Neural cell (in vitro differentiated cells): Measurements from ENCODE around the gene FGF1.

Experiments used
- CTCF ChIP-seq: fragments of 450-650 bp; IDR thresholded peaks from 2 replicates; pipeline ENCODE4 v1.5.1; 2014; ENCODE audit warnings: antibody characterized with exemption, mild to moderate bottlenecking, moderate library complexity; ENCODE audit not compliant: poor library complexity, severe bottlenecking
- EZH2 ChIP-seq: fragments of 200-600, 300-800 bp; shearing (Covaris generic), sonication (generic); IDR thresholded peaks from 2 replicates; pipeline ENCODE4 v1.6.1; 2014; ENCODE audit warnings: antibody characterized with exemption, low read length, borderline replicate concordance, mild to moderate bottlenecking; ENCODE audit not compliant: insufficient read depth, poor library complexity, severe bottlenecking
- REST ChIP-seq: IDR thresholded peaks from 2 replicates; pipeline ENCODE4 v1.6.1; 2012; ENCODE audit warnings: borderline replicate concordance
- SMC3 ChIP-seq: fragments of 450-650 bp; conservative IDR thresholded peaks from 2 replicates; pipeline ENCODE4 v1.6.1; 2014; ENCODE audit warnings: antibody characterized with exemption, mild to moderate bottlenecking, moderate library complexity; ENCODE audit not compliant: poor library complexity

- no peak for TF ChIP-seq SMC3
- TF ChIP-seq REST = no peak
- TF ChIP-seq CTCF = no peak
- no peak for TF ChIP-seq EZH2
Observed at GRCh38 chr5:142542906-142543305, 143.0 kb downstream of the FGF1 start.
